HS-5 (cell line): Measurements from ENCODE around the gene CFAP99.

Source experiments
- DNase-seq: peaks from one replicate; pipeline ENCODE4 v3.0.0-alpha.2; 2012; ENCODE audit warnings: low read depth

The CFAP99 gene

DNA sequence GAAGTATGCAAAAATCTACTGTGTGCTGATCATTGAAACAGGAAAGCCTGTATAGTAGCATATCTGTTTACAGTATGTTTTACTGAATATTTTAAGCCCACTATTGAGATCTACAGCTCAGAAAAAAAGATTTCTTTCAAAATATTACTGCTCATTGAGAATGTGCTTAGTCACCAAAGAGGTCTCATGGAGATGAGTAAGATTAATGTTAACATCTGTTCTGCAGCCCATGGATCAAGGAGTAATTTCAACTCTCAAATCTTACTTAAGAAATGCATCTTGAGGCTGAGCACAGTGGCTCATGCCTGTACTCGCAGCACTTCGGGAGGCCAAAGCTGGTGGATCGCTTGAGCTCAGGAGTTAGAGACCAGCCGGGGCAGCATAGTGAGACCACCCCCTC lies 53.4 kb downstream of the CFAP99 start:
- DNase-seq: no peak

DNA sequence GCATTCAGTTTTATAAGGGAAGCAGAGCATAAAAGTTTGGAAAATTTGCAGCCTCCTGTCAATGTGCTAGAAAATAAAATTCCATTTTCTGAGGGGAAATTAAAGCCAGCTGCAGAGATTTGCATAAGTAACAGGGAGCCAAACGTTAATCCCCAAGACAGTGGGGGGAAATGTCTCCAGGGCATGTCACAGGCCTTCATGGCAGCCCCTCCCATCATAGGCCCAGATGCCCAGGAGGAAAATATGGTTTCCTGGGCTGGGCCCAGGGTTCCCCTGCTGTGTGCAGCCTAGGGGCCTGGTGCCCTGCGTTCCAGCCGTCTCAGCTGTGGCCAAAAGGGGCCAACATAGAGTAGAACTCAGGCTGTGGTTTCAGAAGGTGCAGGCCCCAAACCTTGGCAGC lies 59.5 kb downstream of the CFAP99 start:
- DNase-seq: no peak

DNA sequence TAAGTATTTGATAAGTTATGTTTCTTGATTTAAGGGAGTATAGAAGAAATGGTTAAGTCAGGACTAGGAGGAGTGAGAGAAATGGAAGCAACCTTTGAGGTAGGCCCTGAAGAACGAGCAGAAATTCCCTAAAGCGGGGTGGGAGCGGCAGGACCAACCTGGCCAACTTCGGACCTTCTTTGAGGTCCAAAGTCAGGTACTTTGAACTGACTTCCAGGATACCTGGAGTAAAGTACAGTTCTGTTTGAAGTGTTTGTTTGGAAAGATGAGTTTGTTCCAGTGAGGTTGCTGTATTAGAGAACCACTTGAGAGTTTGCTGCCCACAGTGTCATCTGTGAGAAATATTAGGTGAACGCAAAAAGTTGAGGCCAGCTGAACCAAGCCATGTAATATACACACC lies 61.9 kb downstream of the CFAP99 start:
- no peak for DNase-seq

DNA sequence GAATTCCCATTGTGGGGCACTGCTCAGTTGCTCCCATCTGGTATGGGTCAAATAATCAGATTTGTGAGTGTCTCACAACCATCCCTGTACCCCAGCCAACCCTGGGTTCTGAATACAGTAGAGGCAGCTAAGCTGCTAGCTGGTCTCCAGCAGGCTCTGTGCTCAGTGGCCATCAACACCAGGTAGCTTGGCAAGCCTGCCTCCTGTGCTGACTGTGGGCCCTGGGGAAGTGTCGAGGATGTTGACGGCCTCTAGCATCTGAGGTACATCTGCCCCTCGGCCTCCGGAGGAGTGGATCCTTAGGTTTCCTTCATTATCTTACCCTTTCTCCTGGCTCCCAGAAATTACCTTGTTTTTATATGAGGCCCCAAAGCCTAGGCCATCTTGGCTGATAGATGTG lies 63.4 kb downstream of the CFAP99 start:
- no peak for DNase-seq

DNA sequence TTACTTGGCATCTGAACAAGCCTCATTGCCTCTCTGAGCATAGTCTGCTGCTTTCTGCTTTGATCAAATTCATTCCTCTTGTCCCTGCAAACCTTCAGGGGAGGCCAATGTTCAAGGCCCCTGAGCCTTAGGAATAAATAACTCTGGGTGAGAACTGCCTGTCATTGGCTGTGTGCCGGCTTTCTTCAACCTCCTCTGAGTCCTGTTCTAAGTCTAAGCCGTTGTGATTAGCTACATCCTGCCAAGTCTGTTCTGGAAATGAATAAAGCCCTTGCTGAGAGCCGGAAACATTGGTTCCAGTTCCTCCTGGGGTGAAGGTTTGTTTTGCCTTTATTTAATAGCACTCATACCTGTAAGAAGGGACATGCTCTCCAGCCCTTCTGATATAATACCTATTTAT lies 63.9 kb downstream of the CFAP99 start:
- no peak for DNase-seq

DNA sequence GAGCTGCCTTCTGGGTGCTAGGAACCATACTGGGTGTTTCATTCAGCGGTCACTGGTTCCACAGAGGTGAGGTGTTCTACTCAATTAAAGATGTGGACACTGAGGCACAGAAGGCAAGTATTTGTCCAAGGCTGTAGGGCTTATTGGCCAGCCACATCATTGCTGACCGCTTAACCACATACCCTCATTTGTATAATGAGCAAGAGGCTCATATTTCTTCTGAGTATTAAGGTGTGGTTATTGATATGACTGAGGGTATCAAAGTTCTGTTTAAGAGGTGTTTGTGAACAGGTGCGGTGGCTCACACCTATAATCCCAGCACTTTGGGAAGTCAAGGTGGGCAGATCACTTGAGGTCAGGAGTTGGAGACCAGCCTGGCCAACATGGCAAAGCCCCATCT lies 64.5 kb downstream of the CFAP99 start:
- no peak for DNase-seq

DNA sequence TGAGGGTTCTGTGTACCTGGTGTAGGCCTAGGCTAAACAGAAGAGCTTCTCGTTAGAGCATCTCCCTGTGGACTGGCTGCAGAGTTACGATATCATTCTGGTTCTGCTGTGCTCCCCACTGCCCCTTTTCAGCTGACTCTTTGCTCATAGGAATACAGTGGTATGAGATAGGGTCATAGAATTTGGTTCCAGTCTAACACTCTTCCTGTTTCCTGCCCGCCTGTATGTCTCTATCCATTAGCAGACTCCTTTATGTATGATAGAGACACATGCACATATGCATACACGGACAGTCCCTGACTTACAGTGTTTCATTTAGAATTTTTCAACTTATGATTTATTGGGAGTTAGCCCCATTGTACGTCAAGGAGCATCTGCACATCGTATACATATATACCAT lies 65.4 kb downstream of the CFAP99 start:
- no peak for DNase-seq

DNA sequence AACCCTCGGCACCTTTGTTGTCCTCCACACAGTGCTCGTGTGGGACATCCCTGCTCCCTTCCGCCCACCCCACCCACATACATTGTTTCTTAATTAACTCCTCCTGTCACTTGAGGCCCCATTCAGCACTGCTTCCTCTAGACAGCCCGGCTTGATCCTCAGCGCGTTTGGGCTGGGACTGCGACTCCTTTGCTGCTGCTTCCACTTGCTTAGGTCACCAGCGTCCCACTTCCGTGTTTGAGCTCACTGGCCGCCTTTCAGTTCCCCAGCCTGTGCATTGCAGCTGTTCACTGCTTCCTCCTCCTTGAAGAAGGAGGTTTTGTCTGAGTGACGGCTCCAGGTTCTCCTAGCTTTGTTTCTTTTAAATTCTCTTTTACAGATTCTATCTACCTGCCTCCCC lies 66.2 kb downstream of the CFAP99 start:
- no peak for DNase-seq

DNA sequence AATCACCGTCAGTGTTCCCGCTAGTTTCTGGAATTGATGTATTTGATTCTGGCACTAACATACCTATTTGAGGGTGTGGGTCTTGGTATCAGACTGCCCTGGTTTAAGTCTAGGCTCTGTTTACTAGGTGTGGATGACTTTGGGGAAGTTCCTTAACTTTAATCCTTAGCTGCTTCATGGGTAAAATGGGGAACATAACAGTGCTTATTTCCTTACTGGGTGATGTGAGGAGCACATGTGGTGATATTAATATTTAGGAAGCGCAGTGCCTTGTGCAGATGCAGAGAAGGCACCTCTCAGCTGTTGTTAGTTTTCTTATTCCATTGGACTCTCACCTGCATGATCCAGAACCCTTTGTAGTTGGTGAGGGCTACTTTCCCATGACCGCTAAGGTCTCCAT lies 67.2 kb downstream of the CFAP99 start:
- DNase-seq: no peak

DNA sequence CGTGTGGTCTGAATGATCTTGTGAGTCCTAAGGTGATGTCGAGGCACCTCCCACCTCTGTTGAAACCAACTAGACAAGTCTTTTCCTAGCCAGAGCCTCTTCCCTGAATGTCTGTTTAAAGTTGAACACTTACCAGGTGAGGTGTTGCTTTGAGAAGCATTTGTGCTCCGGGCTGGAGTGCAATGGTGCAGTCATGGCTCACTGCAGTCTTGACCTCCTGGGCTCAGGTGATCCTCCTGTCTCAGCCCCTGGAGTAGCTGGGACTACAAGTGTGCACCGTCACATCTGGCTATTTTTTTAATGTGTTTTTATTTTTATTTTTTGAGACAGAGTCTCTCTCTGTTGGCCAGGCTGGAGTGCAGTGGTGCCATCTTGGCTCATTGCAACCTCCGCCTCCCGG lies 68.2 kb downstream of the CFAP99 start:
- DNase-seq: no peak

DNA sequence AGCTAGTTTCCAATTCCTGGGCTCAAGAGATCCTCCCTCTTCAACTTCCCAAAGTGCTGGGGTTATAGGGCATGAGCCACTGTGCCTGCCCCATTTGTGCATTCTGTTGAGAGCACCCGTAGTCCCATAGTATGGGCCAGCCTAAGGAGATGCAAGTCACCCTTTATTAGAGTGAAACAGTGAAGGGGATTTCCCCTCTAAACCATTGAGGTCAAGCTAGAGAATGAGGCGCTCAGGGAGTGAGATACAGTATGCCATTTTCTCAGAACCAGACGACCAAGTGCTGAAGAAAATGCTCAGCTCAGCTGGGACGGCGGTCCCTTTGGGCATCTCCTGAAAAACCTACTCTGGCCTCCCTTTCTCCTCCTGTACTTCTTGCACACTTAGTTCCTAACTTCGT lies 68.9 kb downstream of the CFAP99 start:
- DNase-seq: no peak

DNA sequence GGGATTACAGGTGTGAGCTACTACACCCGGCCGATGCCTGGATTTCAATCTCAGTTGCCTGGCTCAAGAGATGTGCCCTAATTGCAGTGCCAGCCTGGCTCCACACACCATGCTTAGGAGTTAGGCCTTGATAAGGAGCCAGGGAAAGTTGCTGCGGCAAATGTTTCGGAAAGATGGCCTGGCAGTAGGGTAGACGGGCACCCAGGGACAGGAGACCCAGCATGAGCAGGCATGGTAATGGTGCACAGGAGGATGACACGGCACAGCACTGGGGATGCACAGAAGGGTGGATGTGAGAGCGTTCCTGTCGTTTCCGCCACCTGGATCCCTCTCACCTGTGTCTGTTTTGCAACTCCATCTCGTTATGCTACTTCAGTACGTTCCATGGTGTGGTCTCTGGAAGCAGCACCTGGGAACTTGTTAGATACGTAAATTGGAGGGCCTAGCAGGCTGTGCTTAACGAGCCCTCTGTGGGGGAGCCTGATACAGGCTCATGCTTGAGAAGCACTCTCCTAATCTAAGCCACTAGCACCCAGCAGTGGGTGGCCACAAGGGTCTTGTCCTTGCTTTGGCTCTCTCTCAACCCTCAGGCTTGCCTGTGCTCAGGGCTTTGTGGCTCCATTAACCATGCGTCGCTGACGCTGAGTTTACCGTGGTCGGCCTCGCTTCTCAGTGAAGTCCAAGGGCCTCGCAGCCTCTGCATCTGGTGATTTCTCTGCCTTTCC lies 70.5 kb downstream of the CFAP99 start:
- DNase-seq: no peak

DNA sequence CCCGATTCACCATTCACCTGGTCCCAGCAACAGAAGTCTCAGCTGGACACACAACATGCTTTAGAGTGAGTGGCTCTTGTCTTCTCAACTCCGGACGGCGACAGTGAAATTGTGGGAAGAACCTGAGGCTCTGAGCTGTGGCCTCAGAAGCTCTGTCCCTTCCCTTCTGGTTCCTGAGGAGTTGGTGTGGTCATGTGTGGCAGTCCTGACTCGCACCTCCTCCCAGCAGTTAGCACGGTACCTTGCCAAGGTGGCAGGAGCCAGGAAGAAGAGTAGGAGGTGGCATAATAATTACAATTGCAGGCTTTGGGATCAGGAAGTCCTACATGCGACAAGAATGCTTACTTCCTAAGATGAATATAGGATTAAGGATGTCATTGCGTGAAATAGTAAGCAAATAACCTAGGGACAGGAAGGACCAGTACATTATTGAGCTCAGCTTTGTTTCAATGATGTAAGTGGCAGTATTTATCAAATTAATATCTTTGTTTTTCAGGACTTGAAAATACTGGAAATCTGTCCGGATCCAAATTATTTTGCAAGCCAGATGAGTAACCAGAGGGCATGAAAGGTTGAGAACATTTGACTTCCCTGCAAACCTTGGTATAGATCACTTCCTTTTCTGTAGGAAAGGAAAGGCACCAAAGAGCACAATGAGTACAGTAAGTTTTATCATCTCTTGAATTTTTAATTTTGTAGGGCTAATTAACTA lies 71.2 kb downstream of the CFAP99 start:
- no peak for DNase-seq

DNA sequence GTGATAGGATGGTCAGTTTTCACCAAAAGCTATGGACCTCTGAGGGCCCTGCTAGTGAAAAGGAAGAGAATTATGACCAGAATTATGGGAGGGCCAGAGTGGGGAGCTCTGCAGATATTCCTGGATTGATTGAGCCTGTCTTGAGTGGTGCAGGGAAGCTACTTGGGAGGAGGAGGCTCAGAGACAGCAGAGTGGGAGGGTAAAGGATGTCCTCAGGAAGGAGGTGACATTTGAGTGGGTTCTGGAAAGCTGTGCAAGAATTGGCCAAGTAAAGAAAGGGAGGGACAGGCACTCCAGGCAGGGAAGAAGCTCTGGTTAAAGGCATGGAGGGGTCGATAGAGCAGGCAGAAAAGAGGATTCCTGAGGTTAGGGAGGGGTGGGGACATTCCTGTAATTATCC lies 74.2 kb downstream of the CFAP99 start:
- DNase-seq: no peak

DNA sequence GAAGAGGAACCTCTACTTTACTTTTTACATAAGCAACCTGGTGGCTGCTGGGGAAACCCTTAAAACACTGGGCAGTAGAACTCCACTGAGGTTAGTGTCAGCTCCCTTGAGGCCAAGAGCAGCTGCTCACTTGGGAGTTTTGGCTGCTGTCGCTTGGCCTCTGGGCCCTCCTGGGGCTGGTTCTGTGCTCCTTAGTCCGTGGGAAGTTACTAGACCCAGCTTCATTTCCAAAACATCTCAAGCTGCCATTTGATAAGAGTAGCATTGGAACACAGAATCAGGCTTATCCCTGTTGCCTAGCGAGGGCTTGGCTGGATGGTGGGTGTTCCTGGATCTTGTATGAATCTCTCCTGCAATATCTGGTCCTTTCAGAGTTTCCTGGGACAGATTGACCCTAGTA lies 76.2 kb downstream of the CFAP99 start:
- DNase-seq: no peak

DNA sequence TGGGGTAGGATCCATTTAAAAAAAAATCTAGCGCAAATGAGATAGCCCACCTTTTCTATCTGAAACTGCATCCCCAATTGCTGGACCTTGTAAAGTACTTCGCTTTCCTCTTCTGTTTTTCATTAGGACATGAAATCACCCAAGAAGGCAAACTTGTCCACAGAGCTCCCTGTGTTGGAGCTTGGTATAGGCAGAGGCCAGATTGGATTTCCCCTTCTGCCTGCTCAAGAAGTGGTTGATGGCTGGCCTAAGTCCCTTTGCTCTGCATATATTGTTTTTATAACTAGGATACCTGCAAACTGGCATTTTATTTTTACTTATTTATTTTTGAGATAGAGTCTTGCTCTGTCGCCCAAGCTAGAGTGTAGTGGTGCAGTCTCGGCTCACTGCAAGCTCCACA lies 78.6 kb downstream of the CFAP99 start:
- DNase-seq: no peak

DNA sequence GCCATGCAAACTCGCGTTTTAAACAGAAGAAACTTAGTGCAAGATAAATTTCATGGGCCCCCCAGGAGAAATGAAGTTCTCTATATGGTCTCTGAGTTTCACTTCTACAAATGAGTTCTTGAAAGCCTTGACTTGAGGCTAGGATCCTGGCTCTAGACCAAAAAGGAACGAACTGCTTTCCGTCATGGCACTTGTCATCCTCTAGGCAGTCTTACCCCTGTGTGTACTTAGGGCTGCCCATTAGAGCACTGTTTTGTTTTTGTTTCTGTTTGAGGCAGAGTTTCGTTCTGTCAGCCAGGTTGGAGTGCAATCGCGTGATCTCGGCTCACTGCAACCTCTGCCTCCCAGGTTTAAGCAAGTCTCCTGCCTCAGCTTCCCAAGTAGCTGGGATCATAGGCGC lies 79.2 kb downstream of the CFAP99 start:
- no peak for DNase-seq

DNA sequence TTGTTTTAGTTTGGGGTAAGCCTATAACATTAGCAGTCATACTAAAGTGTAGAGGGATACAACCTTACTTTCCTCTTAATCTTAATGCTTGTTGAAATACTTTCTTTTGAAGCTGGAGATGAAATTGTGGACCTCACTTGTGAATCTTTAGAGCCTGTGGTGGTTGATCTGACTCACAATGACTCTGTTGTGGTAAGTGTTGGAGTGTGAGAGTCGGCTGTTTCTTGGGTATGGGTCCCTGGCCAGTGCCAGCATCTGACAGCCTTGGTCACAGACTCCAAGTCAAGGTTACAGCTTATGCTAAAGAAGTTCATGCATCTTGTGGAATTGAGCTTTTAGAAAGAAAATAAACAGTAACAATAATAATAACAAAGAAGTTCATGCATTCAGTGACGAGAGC lies 81.8 kb downstream of the CFAP99 start:
- DNase-seq: no peak

DNA sequence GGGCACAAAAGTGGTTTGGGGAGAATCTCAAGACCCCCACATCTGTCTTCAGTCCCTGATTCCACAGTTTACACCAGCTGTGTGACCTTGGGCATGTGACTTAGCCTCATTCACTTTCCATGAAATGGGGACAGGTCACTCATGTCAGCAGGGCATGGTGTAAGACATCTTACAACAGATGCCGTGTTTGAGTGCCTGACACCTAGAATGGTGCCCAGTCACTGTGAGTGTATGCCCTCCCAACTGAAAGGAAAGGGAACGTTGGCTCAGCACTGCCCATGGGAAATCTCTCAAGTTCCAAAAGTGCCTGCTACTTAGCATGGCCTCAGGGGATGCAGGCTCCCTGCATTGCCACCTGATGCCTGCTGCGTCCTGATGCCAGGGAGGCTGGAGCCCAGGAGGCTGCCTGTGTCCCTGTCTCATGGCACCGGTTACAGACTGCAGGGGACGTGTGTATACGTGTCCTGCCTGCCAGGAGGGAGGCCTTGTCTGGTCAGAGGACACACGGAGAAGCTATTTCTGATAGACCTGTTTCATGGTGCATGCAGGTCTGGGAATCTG lies 82.4 kb downstream of the CFAP99 start:
- no peak for DNase-seq

DNA sequence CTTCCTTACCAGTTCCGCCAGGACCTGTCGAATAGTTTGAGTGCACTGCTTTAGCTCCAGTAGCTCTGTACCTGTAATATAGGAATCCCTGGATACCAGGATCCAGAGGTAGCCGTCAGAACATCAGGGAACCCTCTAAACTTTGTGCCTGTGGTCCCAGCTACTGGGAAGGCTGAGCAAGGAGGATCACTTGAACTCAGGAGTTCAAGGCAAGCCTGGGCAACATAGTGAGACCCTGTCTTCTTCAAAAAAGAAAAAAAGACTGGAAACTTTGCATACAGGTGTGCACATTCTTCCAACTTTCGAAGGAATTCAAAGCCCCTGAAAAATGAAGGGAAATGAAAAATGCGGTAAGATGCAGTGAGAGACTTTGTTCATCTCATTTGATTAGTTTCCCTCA lies 85.1 kb downstream of the CFAP99 start:
- DNase-seq: no peak

DNA sequence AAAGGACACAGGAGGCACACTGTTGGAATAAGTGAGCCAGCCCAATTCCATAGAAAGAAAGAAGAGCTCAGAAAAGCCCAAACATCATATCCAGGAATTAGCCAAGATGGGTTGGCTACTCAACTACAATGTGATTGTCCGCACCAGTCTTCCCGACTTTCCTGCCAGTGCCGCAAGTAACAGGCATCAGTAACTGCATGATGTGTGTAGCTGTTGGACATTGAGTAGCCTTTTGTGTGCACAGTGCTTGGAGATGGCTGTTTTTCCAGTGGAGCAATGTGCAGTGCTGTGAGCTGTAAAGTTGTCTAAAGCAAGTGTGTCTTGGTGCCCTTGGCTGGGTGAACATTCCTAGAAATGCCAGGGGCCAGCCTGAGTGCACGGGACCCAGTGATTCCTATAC lies 88.5 kb downstream of the CFAP99 start:
- no peak for DNase-seq

DNA sequence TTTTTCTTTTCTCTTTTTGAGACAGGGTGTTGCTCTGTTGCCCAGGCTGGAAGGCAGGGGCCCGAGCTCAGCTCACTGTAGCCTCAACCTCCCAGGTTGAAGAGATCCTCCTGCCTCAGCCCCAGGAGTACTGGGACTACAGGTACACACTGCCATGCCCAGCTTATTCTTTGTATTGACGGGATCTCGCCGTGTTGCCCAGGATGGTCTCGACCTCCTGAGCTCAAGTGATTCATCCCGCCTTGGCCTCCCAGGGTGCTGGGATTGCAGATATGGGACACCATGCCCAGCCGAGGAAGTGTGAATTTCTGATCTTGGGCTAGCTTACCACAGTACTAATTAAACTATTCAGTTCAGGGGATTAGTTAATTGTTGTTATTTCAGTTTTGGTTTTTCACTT lies 89.1 kb downstream of the CFAP99 start:
- no peak for DNase-seq

DNA sequence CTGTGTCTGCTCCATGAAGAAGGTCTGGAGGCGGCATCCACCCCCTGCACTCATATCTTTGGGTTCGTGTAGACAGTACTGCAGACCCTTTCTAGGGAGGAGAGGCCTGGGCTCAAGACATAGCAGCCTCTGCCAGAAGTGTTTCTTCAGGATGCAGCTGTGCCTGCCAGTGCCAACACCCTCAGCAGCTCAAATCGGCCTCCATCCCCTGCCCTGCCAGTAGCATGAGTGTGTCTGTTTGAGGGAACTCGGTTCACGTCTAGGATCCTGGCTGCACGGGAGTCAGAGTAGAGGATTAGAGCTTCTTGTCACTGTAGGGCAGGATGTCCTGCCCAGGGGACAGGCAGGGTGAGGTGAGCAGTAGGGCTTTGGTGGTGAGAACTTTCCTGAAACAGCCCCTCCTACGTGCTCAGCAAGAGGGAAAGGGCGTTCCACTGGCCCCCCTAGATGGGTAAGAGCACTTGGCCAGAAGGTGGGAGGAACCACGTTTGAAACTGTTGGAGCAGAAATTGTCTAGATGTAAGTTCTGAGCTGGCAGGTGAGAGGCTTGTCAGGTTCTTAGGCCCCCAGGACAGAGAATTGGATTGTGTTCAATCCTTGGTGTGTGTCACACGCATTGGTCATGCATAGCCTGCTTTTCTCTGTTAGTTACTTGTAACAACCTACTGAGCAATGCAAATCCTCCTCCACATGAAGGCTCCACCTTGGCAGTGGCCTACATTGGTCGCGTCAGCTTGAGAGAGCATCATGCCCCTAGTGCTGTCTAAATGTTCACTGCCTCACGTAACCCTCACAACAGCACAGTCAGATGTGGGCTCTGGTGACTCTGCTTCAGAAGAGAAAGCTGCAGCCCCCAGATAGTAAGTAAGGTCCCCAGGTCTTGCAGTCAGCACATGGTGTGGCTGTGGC lies 91.8 kb downstream of the CFAP99 start:
- DNase-seq: no peak
